HG03565 (cell line): ENCODE results near the gene NFIB.

Experiments
- ATAC-seq: cut with Tn5 transposase; IDR thresholded peaks from one replicate; pipeline ENCODE4 v1.9.1; 2021; ENCODE audit warnings: mild to moderate bottlenecking, moderate library complexity; ENCODE audit not compliant: unreplicated experiment

NFIB gene

GRCh38 chr9:14307989-14308852 lies 5.7 kb downstream of the NFIB start:
- no peak for ATAC-seq

DNA sequence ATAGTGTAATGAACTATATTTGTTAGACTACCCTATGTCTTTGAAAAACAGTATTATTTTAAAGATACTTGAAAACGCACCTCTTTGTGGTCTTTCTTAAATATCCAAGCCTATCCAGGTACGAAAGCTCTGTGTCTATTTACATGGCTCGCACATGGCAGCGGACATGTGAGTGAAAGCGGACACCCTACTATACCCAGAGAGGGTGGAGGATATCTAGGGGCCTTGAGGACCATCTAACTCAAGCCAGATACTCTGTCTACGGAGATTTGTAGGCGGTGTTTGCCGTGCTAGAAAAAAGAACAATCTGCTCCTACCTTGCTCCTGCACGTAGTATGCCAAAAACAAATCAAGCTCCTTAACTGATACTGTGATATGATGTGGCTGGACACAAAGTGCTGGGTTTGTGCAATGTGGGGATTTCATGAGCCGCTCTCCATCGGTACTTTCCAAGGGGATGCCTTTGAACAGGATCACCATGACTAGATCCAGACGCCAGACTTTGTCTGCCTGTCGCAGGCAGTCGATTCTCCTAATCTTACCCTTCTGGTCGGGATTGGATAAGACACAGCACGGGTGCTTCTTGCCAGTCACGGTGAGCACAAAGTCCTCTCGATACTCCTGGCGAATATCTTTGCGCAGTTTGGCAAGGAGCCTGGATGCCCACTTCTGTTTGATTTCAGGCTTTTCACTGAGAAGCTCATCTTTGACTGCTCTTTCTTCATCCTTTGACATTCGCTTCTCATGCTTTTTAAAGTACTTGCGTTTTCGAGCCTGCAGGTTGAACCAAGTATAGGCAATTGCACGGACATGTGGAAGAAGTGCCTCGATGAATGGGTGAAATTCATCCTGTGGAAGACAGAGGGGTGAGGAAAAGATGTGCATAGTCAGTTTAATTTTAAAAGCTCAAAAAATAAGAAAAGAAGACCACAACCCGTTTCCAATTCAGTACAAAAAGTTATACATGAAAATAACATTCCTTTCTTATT lies 7.0 kb downstream of the NFIB start:
- no peak for ATAC-seq

DNA sequence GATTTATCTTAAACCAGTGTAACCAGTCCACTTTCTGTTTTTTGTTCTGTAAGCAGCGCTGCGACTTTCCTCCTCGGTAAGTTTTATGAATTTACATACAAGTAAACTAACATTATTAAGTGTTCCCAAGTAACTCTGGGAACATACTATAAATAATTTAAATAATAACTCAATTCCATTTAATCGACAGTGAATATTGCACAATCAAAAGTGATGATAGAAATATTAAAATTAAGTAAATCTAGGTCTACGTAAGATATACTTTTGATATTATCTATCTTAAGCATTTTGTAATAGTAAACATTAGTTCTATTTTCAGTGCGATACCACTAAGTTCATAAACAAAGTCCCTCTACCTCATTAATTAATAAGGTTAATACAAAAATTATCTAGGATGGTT lies 7.8 kb downstream of the NFIB start:
- no peak for ATAC-seq

DNA sequence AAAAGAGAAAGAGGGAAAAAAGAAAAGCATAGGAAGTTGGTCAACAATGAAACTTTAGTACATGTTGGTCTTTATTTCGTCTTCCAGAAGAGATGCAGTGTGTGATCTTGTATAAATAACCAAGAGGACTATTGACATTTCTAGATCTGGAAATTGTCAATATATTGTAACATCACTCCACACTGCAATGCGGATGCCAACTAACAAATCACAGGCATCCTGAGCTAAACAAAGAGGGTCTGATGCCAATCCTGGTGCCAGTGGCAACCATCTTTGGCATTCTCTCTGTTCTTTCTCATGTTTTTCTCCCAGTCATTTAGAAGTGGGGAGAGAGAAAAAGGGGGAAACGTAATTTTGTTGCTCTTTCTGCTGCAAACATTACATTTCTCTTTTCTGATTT lies 9.7 kb downstream of the NFIB start:
- ATAC-seq: no peak

DNA sequence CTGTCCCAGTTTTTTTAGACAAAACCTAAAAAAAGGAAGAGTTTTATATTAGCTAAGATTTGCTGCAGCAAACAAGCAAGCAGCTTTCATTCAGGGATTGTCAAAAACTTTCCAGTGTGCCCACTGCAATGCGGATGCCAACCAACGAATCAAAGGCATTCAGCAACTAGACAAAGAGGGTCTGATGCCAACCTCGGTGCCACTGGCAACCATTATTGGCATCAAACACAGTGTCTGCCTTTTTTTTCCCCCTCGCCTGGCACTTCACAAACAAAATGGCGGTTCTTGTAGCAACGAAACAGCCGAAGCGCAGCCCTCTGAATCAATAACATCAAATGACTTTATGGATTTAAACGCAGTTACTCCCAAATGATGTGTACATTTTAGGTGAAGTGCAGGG lies 10.4 kb downstream of the NFIB start:
- no peak for ATAC-seq

DNA sequence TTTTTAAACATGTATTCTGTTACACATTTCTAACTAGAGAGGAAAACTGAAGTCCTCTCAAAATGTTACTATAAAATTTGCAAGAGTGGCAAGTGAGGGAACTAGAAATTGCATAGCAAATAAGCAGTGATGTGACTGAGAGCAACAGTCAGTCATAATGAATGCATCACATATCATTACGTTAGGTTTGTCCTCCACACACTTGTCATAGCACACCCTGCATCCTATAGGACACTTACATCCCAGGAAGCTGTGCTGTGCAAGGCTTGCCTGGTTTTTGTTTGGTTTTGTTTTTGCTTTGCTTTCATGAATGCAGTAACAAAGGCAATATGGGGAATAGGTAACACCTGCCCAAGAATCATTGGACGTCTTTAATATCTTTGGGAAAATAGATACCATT lies 10.8 kb downstream of the NFIB start:
- ATAC-seq: no peak

- no peak for ATAC-seq
These were observed 11.5 kb downstream of the NFIB start for GRCh38 chr9:14302405-14302804.

DNA sequence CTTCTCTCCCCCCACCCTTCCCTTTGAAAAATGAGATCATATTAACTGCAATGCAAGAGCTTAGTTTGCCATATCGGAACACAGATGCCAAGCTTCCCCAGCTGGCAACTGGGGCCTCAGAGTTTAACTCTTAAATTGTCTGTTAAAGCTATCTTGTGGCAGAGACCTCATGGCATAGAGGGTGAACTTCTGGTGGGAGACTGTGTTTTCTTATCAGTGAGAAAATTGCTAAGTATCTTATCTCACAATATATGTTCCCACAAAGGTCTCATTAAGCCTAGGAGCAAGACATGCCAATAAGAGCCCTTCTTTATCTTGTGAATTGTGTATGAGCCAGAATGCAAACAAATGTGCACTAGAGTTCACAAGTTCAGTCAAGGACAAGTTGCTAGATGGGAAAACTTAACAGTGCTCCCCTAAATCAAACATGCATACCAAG lies 12.3 kb downstream of the NFIB start:
- ATAC-seq: no peak

GRCh38 chr9:14301006-14301405 lies 12.9 kb downstream of the NFIB start:
- no peak for ATAC-seq

DNA sequence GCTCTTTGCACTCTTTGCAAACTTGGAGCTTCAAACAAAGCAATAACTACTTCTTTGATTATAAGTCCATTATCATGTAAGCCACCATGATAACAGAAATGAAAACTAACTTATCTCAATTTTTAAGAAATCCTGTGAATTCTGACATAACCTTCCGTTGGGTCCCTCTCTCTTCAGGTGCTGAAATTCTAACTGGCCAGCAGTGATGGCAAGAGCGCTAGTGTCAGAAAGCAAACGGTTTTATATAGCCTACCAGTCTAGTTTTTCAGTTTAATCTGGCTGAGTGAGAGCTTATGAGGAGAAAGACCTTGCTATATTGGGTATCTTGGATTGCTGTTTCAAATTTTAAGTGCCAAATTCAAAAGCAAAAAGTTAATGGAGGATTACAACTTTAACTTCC lies 13.4 kb downstream of the NFIB start:
- ATAC-seq: no peak

- no peak for ATAC-seq
These were observed 13.9 kb downstream of the NFIB start for GRCh38 chr9:14300040-14300439.

- no peak for ATAC-seq
These were observed 15.3 kb downstream of the NFIB start for GRCh38 chr9:14298601-14299022.

- no peak for ATAC-seq
These were observed 17.3 kb downstream of the NFIB start for GRCh38 chr9:14296495-14297113.

GRCh38 chr9:14294659-14295058 lies 19.3 kb downstream of the NFIB start:
- no peak for ATAC-seq

GRCh38 chr9:14293801-14294200 lies 20.1 kb downstream of the NFIB start:
- ATAC-seq: no peak

DNA sequence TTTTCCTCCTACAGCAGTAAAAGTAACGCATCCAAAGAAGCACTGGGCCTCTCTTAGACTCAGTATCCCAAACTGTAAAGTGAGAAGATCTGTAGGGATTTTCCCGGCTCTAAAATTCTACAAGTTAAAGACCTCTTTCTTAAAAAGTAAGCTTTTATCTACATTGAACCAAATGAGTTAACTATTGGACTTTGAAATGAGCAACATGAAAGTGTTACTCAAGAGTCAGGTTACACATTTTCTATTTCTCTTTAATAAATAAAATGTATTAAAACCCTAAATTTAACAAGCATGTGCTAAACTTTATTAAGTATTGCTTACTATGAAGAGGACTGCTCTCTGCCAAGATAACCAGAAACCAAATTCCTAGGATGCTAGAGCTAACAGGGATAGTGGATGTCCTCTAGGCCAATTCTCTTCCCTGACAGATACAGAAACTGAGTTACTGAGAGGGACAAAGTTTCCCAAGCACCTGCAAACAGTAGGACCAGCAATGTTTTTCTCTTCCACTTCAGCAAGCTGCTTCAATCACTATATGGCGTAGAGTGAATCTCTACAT lies 21.7 kb downstream of the NFIB start:
- ATAC-seq: no peak

DNA sequence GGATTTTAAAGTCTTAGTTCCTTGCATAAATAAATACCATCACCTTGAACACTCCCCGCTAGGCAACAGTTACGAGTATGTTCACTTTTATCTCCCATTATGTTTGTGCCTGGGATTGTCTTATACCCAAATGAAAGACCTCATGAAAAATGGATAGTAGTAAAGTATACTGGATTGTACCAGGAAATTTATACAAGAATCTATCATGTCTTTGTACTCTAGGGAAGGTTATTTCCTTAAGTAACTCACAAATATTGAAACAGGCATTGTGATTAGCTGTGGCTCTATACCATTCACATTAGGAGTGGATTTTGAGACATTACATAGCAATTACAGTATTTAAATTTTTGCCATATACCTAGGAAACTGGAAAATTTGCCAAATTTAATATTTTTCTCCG lies 24.0 kb downstream of the NFIB start:
- ATAC-seq: no peak

DNA sequence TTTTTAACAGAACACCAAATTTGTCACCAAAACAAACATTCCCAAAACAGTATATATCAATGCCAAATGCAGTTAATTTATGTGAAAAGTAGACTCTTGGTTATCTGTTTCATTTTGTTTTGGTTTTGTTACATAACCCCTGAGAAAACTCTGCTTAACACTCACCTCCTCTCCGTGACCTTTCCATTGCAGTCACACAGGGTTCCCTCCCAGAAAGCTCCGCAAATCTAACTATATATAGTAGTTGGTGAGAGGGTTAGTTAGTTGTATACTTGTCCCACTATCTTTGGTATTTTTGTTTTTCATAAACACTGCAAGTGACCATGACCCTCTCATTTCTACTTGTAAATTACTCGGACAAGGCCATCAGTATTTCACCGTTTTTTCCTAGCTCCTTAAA lies 25.5 kb downstream of the NFIB start:
- no peak for ATAC-seq

DNA sequence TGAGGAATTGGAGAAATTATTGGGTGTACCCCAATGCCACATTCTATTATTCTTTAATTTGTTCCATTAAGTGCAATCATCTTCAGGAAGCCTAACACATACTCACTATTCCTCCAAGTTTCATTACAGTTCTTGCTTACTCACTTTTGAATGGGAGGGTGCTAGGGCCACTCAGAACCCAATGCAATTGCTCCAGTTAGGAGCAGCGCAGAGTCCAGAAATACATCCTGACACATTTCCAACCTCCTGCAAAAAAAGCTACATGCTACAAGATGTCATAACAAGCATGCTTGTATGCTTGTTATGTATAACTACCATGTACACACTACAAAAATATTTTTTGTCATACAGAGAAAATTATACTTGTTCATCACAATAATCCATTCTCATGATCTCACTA lies 27.8 kb downstream of the NFIB start:
- ATAC-seq: no peak

DNA sequence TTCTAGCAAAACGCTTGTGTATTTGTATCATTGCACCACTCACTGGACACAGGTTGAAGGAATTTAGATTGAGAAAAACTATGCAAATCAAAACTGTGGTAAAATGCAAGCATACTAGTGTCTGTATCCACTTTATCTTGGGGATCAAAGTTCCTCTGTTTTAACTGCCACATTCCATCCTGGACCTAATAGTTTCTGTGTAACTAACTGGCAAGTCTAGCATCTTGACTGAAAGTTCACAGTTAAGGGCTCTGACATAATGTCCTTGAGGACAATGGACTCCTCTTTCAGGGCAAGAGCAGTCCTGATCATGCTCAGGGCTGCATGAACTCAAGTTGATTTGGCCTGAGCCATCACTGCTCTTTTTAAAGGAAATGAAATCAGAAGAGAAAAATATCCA lies 30.7 kb downstream of the NFIB start:
- ATAC-seq: no peak

DNA sequence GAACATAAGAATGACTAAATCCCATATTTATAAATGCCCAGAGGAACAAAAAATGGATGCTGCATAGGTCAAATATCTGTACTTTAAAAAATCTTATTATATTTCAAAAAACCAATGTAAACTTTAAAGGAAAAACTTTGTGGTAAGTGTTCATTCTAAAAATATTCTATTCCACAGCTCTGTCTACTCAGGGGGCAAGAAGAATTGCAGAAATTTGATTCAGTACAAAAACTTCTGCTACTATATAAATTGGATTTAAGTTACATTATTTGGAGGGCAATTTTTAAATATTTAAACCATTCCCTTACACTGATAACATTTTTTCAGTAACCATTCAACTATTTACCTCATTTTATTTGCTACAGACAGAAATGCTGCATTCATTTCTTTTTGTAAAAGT lies 32.1 kb downstream of the NFIB start:
- ATAC-seq: no peak
